Panc1 (cell line): ENCODE data around the gene ZC3H13.

Source experiments
- CTCF ChIP-seq: fragments of 450-650 bp; IDR thresholded peaks from 2 replicates; pipeline ENCODE4 v1.5.1; 2017; ENCODE audit warnings: mild to moderate bottlenecking
- REST ChIP-seq, 2 experiments: IDR thresholded peaks; 2 replicates each; pipeline ENCODE4 v1.6.1; 2011 to 2012; ENCODE audit warnings: low read depth in 2 of 2, control low read depth in 1 of 2, low read length in 1 of 2, mild to moderate bottlenecking in 1 of 2, moderate library complexity in 1 of 2; ENCODE audit not compliant: insufficient read depth in 1 of 2

GRCh38 chr13:45995245-45995644, 57.3 kb downstream of the ZC3H13 start:
- TF ChIP-seq CTCF (no peak), REST (IDR thresholded peaks at IDR 0.05; ENCODE audit: insufficient read depth in 1 of 2, low read depth in 2 of 2, low read length in 1 of 2) (no peak)
